A549 (cell line): ENCODE results near the gene CAMSAP1. TPM values are rescaled to one million over a fixed set of nuclear protein-coding genes. Genes with fewer than 3 reads are reported as not detected.
"Not testable (repeated sequence)": the region's sequence is repeated elsewhere in the genome, so short reads cannot be mapped to it uniquely, and the experiment has no call there.

Source experiments
- ATAC-seq, 2 experiments: fragments of 200-7000 bp in 1 of 2; fragments of >200 bp in 1 of 2; cut with Nextera tagmentation in 1 of 2; cut with Tn5 transposase in 1 of 2; 3 replicates each; pipeline versions ENCODE4 v1.8.0 to v1.9.1; 2018 to 2020; ENCODE audit warnings: mild to moderate bottlenecking in 1 of 2, moderate library complexity in 1 of 2
- CTCF ChIA-PET: fragments of 300-600 bp; sonication (Branson Sonifier 250); formaldehyde crosslinking; extraction: SDS; loops from one replicate; lab custom pipeline; 2021; ENCODE audit warnings: antibody characterized with exemption, inconsistent platforms; lab: Yijun Ruan, JAX
- POLR2A ChIA-PET: fragments of 350-600 bp; formaldehyde crosslinking; extraction: SDS; loops from one replicate; lab custom pipeline; 2021; ENCODE audit warnings: antibody characterized with exemption, inconsistent platforms; lab: Yijun Ruan, JAX
- DNase-seq, 2 experiments: peaks; one replicate each; pipeline versions ENCODE4 v3.0.0 to v3.0.0-alpha.2; 2011 to 2016; ENCODE audit warnings: low read depth in 1 of 2, low spot score in 1 of 2
- FAIRE-seq: peaks from 2 replicates; lab custom pipeline; 2011; peaks lifted over from hg19 to GRCh38; lab: Jason Lieb, UNC
- H3K27ac ChIP-seq, 2 experiments: fragments of >200 bp; sonication (Bioruptor Twin); formaldehyde crosslinking; 3 replicates each; pipeline ENCODE4 v1.5.1; 2016 to 2017
- H3K4me1 ChIP-seq: fragments of >200 bp; sonication (Bioruptor Twin); formaldehyde crosslinking; 3 replicates; pipeline ENCODE4 v1.6.1; 2016
- H3K4me2 ChIP-seq: fragments of >200 bp; sonication (Bioruptor Twin); formaldehyde crosslinking; 3 replicates; pipeline ENCODE4 v1.6.1; 2016
- H3K4me3 ChIP-seq: fragments of >200 bp; sonication (Bioruptor Twin); formaldehyde crosslinking; 3 replicates; pipeline ENCODE4 v1.5.1; 2016
- H3K9me3 ChIP-seq: fragments of >200 bp; sonication (Bioruptor Twin); formaldehyde crosslinking; 3 replicates; pipeline ENCODE4 v1.6.1; 2016
- BCL3 ChIP-seq: fragments of >200 bp; sonication (Bioruptor Twin); formaldehyde crosslinking; IDR thresholded peaks from 3 replicates; pipeline ENCODE4 v1.6.1; 2016
- CBX2 ChIP-seq: fragments of 200-600 bp; sonication (generic); IDR thresholded peaks from 2 replicates; pipeline ENCODE4 v1.6.1; 2016; ENCODE audit warnings: low read depth, mild to moderate bottlenecking, borderline replicate concordance
- EHMT2 ChIP-seq: fragments of 200-600 bp; sonication (generic); IDR thresholded peaks from 2 replicates; pipeline ENCODE4 v1.6.1; 2016; ENCODE audit warnings: antibody characterized with exemption, low read depth, mild to moderate bottlenecking, moderate library complexity
- ESRRA ChIP-seq: fragments of 150-350 bp; IDR thresholded peaks from 2 replicates; pipeline ENCODE4 v1.6.1; 2014; ENCODE audit warnings: mild to moderate bottlenecking, low read length, borderline replicate concordance
- HOXB13 ChIP-seq: fragments of 250-450 bp; sonication (Bioruptor Pico); IDR thresholded peaks from 2 replicates; pipeline ENCODE4 v1.5.0; 2020; ENCODE audit warnings: low read depth, mild to moderate bottlenecking, moderate library complexity
- HOXB5 ChIP-seq: fragments of 250-450 bp; sonication (Bioruptor Pico); IDR thresholded peaks from 2 replicates; pipeline ENCODE4 v1.5.0; 2020; ENCODE audit warnings: mild to moderate bottlenecking, moderate library complexity
- JUNB ChIP-seq: fragments of >200 bp; sonication (Bioruptor Twin); formaldehyde crosslinking; IDR thresholded peaks from 2 replicates; pipeline ENCODE4 v1.6.1; 2016
- MAFK ChIP-seq: fragments of 450-650 bp; IDR thresholded peaks from 2 replicates; pipeline ENCODE4 v1.6.1; 2014; ENCODE audit not compliant: partially characterized antibody
- MAZ ChIP-seq: fragments of 150-350 bp; IDR thresholded peaks from 2 replicates; pipeline ENCODE4 v1.6.1; 2014; ENCODE audit warnings: antibody characterized with exemption, low read depth, low read length, borderline replicate concordance
- NFE2L2 ChIP-seq: fragments of 150-350 bp; conservative IDR thresholded peaks from 2 replicates; pipeline ENCODE4 v1.6.1; 2014; ENCODE audit warnings: low read length
- RFX5 ChIP-seq: fragments of 450-650 bp; IDR thresholded peaks from 2 replicates; pipeline ENCODE4 v1.7.1; 2014; ENCODE audit warnings: antibody characterized with exemption, mild to moderate bottlenecking, moderate library complexity
- TP53 ChIP-seq: fragments of 250-450 bp; sonication (Bioruptor Pico); IDR thresholded peaks from 2 replicates; pipeline ENCODE4 v1.5.0; 2021; ENCODE audit warnings: mild to moderate bottlenecking, moderate library complexity
- ZFP36 ChIP-seq: fragments of 450-650 bp; IDR thresholded peaks from 2 replicates; pipeline ENCODE4 v1.6.1; 2014; ENCODE audit warnings: borderline replicate concordance; ENCODE audit not compliant: partially characterized antibody
- WGBS: methylation state at CpG from one replicate; pipeline ENCODE4 v1.1.6; 2017; ENCODE audit errors: missing lambda C conversion rate; 5-methylcytosine and 5-hydroxymethylcytosine counted together
- polyA plus RNA-seq, 4 experiments: library from polyadenylated mRNA; depleted of rRNA in 3 of 4; stranded (reverse); fragments of >200 nt; fragmentation: RNase III in 1 of 4; extraction: RNeasy Plus Mini Kit Qiagen cat#74134 plus additional on column Dnase treatment in 1 of 4; gene quantifications; 2 replicates in 3 of 4; 3 replicates in 1 of 4; pipeline ENCODE4 v1.2.3, GENCODE V29; 2011 to 2017
- TF ChIP-seq, protein P1 (sequence below): fragments of 250-450 bp; sonication (Bioruptor Pico); IDR thresholded peaks from 2 replicates; pipeline ENCODE4 v1.5.0; 2020; ENCODE audit warnings: low read depth, mild to moderate bottlenecking, moderate library complexity

The CAMSAP1 gene
- polyA plus RNA-seq, 2 of the 4 experiments (the other 2 are of a cell fraction) = 8.6 to 15.0 TPM

DNA sequence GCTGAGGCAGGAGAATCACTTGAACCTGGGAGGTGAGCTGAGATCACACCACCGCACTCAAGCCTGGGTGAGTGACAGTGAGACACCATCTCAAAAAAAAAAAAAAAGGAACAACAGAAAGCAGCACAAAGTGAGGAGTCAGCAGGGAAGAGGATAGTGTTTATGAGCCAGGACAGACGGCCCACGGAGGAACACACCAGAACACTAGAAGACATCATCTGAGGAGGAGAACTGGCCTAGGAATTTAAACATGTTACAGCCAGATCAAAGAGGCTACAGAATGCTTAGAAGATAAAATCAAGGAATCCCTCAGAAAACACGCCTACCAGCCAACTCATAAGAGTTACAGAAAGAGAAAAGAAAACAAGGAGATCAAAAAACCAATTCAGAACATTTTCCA is 41.6 kb upstream of the CAMSAP1 start:
- WGBS = 87% methylated on average over 4 of the region's 4 CpGs
- Histone ChIP-seq H3K4me3 (no peak overlapping the region), H3K9me3 (no peaks in the 10 kb centered on the region), H3K4me2 (no peak overlapping the region), H3K4me1 (no peaks in the 10 kb centered on the region), H3K27ac (no peak overlapping the region)
- ATAC-seq (no peak), DNase-seq (no peak), FAIRE-seq (no peak)
- ChIA-PET POLR2A (no interaction called here), CTCF (interaction anchor here (0.7 to 1.6 kb wide), 2 partner anchors 11 to 72 kb away, joined by 4 read pairs; no protein-coding TSS in a partner anchor)
- no peak for TF ChIP-seq BCL3

DNA sequence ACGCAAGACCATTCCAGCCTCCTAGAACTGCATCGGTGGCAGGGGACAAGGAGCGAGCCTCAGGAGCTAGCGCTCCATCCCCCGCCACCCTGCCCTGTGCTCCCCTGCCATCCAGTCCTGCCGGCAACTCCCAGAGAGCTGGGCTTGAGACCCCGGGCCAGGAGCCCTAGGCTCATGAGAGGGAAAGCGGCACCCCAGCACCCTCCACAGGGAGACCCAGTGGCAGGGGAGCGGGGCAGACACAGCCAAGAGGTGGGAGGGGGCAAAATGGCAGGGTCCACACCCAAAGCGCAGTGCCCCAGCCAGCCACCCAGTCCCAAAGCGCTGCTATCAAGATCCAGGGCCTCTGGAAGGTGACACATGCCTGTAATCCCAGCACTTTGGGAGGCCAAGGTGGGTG is 41.1 kb upstream of the CAMSAP1 start:
- Histone ChIP-seq H3K27ac (no peak overlapping the region), H3K4me1 (no peaks in the 10 kb centered on the region), H3K4me2 (no peak overlapping the region), H3K4me3 (no peak overlapping the region), H3K9me3 (no peaks in the 10 kb centered on the region)
- DNase-seq = no peak
- TF ChIP-seq TP53 (no peak), HOXB13 (no peak), CBX2 (no peak), MAZ (no peak), NFE2L2 (no peak), EHMT2 (no peak)
- ATAC-seq = no peak; a peak in 1 of 6 replicates
- FAIRE-seq = no peak
- POLR2A ChIA-PET = no interaction called here
- WGBS = 90% methylated on average over 11 of the region's 11 CpGs
- CTCF ChIA-PET = interaction anchor here (0.7 to 1.6 kb wide), 2 partner anchors 12 to 73 kb away, joined by 4 read pairs; no protein-coding TSS in a partner anchor

- no peak overlapping the region for H3K4me3 ChIP-seq
- FAIRE-seq = no peak
- TF ChIP-seq MAFK (no peak), JUNB (no peak), RFX5 (no peak), ESRRA (no peak)
- no peak for DNase-seq
- no peak overlapping the region for H3K27ac ChIP-seq
- H3K4me1 ChIP-seq = no peaks in the 10 kb centered on the region
- H3K9me3 ChIP-seq = no peaks in the 10 kb centered on the region
- CTCF ChIA-PET = interaction anchor here (1.6 to 2.2 kb wide), 2 partner anchors 12 to 19 kb away, joined by 4 to 6 read pairs; no protein-coding TSS in a partner anchor
- H3K4me2 ChIP-seq = no peak overlapping the region
- ATAC-seq = no peak
- POLR2A ChIA-PET = no interaction called here
- 94% methylated on average over 18 of the region's 18 CpGs for WGBS
Observed at GRCh38 chr9:135947582-135947981, 40.2 kb upstream of the CAMSAP1 start.

DNA sequence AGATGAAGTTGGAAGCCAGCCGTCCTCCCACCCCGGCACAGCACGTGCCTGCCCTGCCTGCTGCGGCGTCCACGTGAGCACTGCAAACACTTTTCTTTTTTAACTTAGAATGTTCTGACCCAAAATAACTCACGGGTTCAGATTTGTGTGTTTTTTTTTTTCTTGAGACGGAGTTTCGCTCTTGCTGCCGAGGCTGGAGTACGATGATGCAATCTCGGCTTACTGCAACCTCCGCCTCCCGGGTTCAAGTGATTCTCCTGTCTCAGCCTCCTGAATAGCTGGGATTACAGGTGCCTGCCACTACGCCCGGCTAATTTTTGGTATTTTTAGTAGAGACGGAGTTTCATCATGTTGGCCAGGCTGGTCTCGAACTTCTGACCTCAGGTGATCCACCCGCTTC is 39.8 kb upstream of the CAMSAP1 start:
- H3K27ac ChIP-seq, ATAC-seq, H3K4me1 ChIP-seq, POLR2A ChIA-PET, H3K4me3 ChIP-seq, FAIRE-seq, DNase-seq, H3K9me3 ChIP-seq, H3K4me2 ChIP-seq: not testable (repeated sequence)
- CTCF ChIA-PET = interaction anchor here (0.7 to 2.2 kb wide), 5 partner anchors 11 to 175 kb away, joined by 3 to 9 read pairs (median 4); no protein-coding TSS in a partner anchor
- WGBS = 95% methylated on average over 19 of the region's 19 CpGs

DNA sequence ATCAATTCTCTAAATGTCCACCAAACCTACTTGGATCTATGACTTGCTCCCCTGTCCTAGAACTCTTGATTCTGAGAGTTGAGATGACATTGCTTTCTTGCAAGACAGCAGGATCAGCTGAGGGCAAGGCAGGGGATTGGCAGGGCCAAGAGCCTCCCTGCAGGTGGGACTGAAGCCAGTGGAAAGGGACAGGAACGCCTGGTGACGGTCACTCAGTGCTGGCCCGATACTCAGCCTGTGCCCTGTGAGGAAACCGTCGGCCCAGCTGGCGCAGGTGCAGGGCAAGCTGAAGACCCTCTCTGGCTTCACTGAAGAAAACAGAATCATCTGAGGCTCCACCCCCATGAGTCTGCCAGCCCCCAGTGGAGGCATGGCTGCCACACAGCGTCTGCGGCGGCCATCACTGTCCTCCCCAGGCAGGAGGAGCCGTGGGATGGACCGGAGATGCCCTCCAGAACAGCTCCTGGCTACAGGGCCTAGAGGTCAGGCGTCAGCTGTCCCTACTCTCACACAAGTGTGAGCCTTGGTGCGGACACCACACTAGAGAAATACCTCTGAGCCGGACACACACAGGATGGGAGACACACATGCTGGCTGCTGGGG is 39.1 kb upstream of the CAMSAP1 start:
- H3K9me3 ChIP-seq = no peaks in the 10 kb centered on the region
- POLR2A ChIA-PET = no interaction called here
- TF ChIP-seq, protein P1, sequence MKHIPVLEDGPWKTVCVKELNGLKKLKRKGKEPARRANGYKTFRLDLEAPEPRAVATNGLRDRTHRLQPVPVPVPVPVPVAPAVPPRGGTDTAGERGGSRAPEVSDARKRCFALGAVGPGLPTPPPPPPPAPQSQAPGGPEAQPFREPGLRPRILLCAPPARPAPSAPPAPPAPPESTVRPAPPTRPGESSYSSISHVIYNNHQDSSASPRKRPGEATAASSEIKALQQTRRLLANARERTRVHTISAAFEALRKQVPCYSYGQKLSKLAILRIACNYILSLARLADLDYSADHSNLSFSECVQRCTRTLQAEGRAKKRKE (CRISPR knock-in tag) = no peak
- TF ChIP-seq HOXB5 (CRISPR knock-in tag) (no peak), ZFP36 (no peak)
- TF ChIP-seq, all 56 proteins: peak for 0
- no peak overlapping the region for H3K27ac ChIP-seq
- no peak overlapping the region for H3K4me3 ChIP-seq
- no peak overlapping the region for H3K4me2 ChIP-seq
- CTCF ChIA-PET = interaction anchor here (0.7 to 2.2 kb wide), 4 partner anchors 12 to 176 kb away, joined by 3 to 9 read pairs (median 5); no protein-coding TSS in a partner anchor
- H3K4me1 ChIP-seq = no peaks in the 10 kb centered on the region
- FAIRE-seq (no peak), ATAC-seq (no peak), DNase-seq (no peak)
- WGBS = 92% methylated on average over 11 of the region's 14 CpGs
